ENCODE data around the gene FNBP1. TPM values are rescaled to one million over a fixed set of nuclear protein-coding genes. Genes with fewer than 3 reads are reported as not detected.
A peak's percentile ranks its signal among the peaks of the same experiment; 100 is the strongest.

The FNBP1 gene
- total and polyA plus RNA-seq, 2 of the 13 experiments (the other 11 are each of a cell fraction or from before 2014, with no cell fraction given), result 5.4 to 19.5 TPM

GRCh38 chr9:130053504-130054324 is 10.7 kb upstream of the FNBP1 start, which contains the start of gene GPR107 (continued):
- TF ChIP-seq ZNF142 (CRISPR knock-in tag; IDR thresholded peaks at IDR 0.05) (no peak; the same call in 1 of the 2 replicates), NR2F6 (IDR thresholded peaks at IDR 0.05) (peak; percentile 54), NR2F6 (CRISPR knock-in tag; IDR thresholded peaks at IDR 0.05) (peak; percentile 55; the same call in 1 of the 2 replicates), KDM6A (CRISPR knock-in tag; IDR thresholded peaks at IDR 0.05; ENCODE audit: low read depth) (no peak), HMG20B (CRISPR knock-in tag; conservative IDR thresholded peaks at IDR 0.05) (no peak), ZNF766 (CRISPR knock-in tag; IDR thresholded peaks at IDR 0.05; ENCODE audit: borderline replicate concordance) (no peak), NFKBIZ (CRISPR knock-in tag; IDR thresholded peaks at IDR 0.05) (no peak), NR2C2 (CRISPR knock-in tag; IDR thresholded peaks at IDR 0.05; ENCODE audit: borderline replicate concordance) (peak; percentile 99), RBFOX2 (IDR thresholded peaks at IDR 0.05; ENCODE audit: low read depth, low read length) (peak; percentile 94), PHB2 (IDR thresholded peaks at IDR 0.05; ENCODE audit: partially characterized antibody) (no peak), EED (CRISPR knock-in tag; IDR thresholded peaks at IDR 0.05) (0 out of 2 replicates have a peak, but pooled peaks have one; percentile 42), ZNF775 (CRISPR knock-in tag; IDR thresholded peaks at IDR 0.05; ENCODE audit: borderline replicate concordance) (no peak), TARDBP (CRISPR knock-in tag; IDR thresholded peaks at IDR 0.05) (no peak), HMGXB3 (CRISPR knock-in tag; IDR thresholded peaks at IDR 0.05; ENCODE audit: borderline replicate concordance) (no peak; the same call in 1 of the 2 replicates), TFAP4 (IDR thresholded peaks at IDR 0.05; ENCODE audit: borderline replicate concordance, low read depth) (peak; percentile 58; the same call in 1 of the 2 replicates), NR2F2 (IDR thresholded peaks at IDR 0.05; ENCODE audit: borderline replicate concordance, low read depth) (0 out of 2 replicates have a peak, but pooled peaks have one; percentile 26), HNF4A (CRISPR knock-in tag; IDR thresholded peaks at IDR 0.05) (peak; percentile 84), CBX2 (IDR thresholded peaks at IDR 0.05; ENCODE audit: low read depth, low read length) (no peak), CBX2 (CRISPR knock-in tag; IDR thresholded peaks at IDR 0.05; ENCODE audit: low read depth) (no peak), ZNF367 (CRISPR knock-in tag; IDR thresholded peaks at IDR 0.05; ENCODE audit: borderline replicate concordance) (no peak; the same call in 1 of the 2 replicates)
